Liver (tissue), 9 donors: ENCODE results near the gene HFM1. TPM values are rescaled to one million over a fixed set of nuclear protein-coding genes. Genes with fewer than 3 reads are reported as not detected.

Experiments used
- DNase-seq: peaks from one replicate; pipeline ENCODE4 v3.0.0-alpha.2; 2017; ENCODE audit warnings: low spot score
- H3K27ac ChIP-seq, 2 donors: one replicate each; pipeline ENCODE4 v1.7.0; 2013; ENCODE audit warnings: inconsistent platforms in 2 of 2, low read length in 2 of 2, control low read depth in 1 of 2, low read depth in 1 of 2, mild to moderate bottlenecking in 1 of 2
- H3K27me3 ChIP-seq, 4 donors: one replicate each; pipeline versions ENCODE4 v1.6.1 to v1.7.0; 2013; ENCODE audit warnings: low read length in 3 of 4, inconsistent platforms in 1 of 4, mild to moderate bottlenecking in 1 of 4, moderate library complexity in 1 of 4; ENCODE audit not compliant: control insufficient read depth in 4 of 4, insufficient read depth in 4 of 4
- H3K36me3 ChIP-seq, 4 donors: one replicate each; pipeline versions ENCODE4 v1.6.1 to v1.7.0; 2013; ENCODE audit warnings: low read length in 3 of 4, mild to moderate bottlenecking in 3 of 4, low read depth in 1 of 4, moderate library complexity in 1 of 4; ENCODE audit not compliant: control insufficient read depth in 4 of 4, insufficient read depth in 3 of 4
- H3K4me1 ChIP-seq, 4 donors: one replicate each; pipeline versions ENCODE4 v1.6.1 to v1.7.0; 2013; ENCODE audit warnings: low read length in 3 of 4, mild to moderate bottlenecking in 3 of 4, moderate library complexity in 1 of 4; ENCODE audit not compliant: control insufficient read depth in 4 of 4, insufficient read depth in 4 of 4
- H3K4me3 ChIP-seq, 3 donors: one replicate each; pipeline versions ENCODE4 v1.6.1 to v1.7.0; 2013; ENCODE audit warnings: low read length in 3 of 3, control low read depth in 1 of 3, low read depth in 1 of 3, mild to moderate bottlenecking in 1 of 3
- H3K9ac ChIP-seq, 2 donors: one replicate each; pipeline ENCODE4 v1.7.0; 2013; ENCODE audit warnings: low read length in 2 of 2, mild to moderate bottlenecking in 2 of 2, moderate library complexity in 2 of 2, control low read depth in 1 of 2, low read depth in 1 of 2
- H3K9me3 ChIP-seq, 4 donors: one replicate each; pipeline versions ENCODE4 v1.6.1 to v1.7.0; 2013; ENCODE audit warnings: low read length in 3 of 4; ENCODE audit not compliant: control insufficient read depth in 4 of 4
- EGR1 ChIP-seq, 2 donors: IDR thresholded peaks; 2 replicates each; pipeline ENCODE4 v1.6.1; 2016 to 2018; ENCODE audit warnings: antibody characterized with exemption in 2 of 2, low read depth in 2 of 2
- FOXA1 ChIP-seq: IDR thresholded peaks from 2 replicates; pipeline ENCODE4 v1.6.1; 2016; ENCODE audit warnings: antibody characterized with exemption
- FOXA2 ChIP-seq: IDR thresholded peaks from 2 replicates; pipeline ENCODE4 v1.6.1; 2016; ENCODE audit warnings: antibody characterized with exemption
- GABPA ChIP-seq, 2 donors: IDR thresholded peaks in 1 of 2; conservative IDR thresholded peaks in 1 of 2; 2 replicates each; pipeline ENCODE4 v1.6.1; 2016; ENCODE audit warnings: antibody characterized with exemption in 2 of 2, mild to moderate bottlenecking in 1 of 2, moderate library complexity in 1 of 2
- HNF4A ChIP-seq, 2 donors: conservative IDR thresholded peaks; 2 replicates each; pipeline ENCODE4 v1.6.1; 2016; ENCODE audit warnings: antibody characterized with exemption in 2 of 2, mild to moderate bottlenecking in 2 of 2
- HNF4G ChIP-seq: IDR thresholded peaks from 2 replicates; pipeline ENCODE4 v1.6.1; 2016; ENCODE audit warnings: antibody characterized with exemption
- JUND ChIP-seq, 2 donors: IDR thresholded peaks; 2 replicates each; pipeline ENCODE4 v1.6.1; 2016; ENCODE audit warnings: antibody characterized with exemption in 2 of 2
- MAX ChIP-seq: IDR thresholded peaks from 2 replicates; pipeline ENCODE4 v1.6.1; 2016; ENCODE audit warnings: antibody characterized with exemption
- NR2F2 ChIP-seq: IDR thresholded peaks from 2 replicates; pipeline ENCODE4 v1.6.1; 2016; ENCODE audit warnings: antibody characterized with exemption
- RAD21 ChIP-seq, 2 donors: IDR thresholded peaks; 2 replicates each; pipeline ENCODE4 v1.6.1; 2016; ENCODE audit warnings: antibody characterized with exemption in 2 of 2, mild to moderate bottlenecking in 2 of 2
- REST ChIP-seq: IDR thresholded peaks from 2 replicates; pipeline ENCODE4 v1.6.1; 2016; ENCODE audit warnings: antibody characterized with exemption, mild to moderate bottlenecking
- RXRA ChIP-seq, 2 donors: IDR thresholded peaks; 2 replicates each; pipeline ENCODE4 v1.6.1; 2017 to 2018; ENCODE audit warnings: antibody characterized with exemption in 2 of 2, mild to moderate bottlenecking in 1 of 2
- SP1 ChIP-seq: IDR thresholded peaks from 2 replicates; pipeline ENCODE4 v1.6.1; 2018; ENCODE audit warnings: antibody characterized with exemption, mild to moderate bottlenecking
- TAF1 ChIP-seq: conservative IDR thresholded peaks from 2 replicates; pipeline ENCODE4 v1.6.1; 2016; ENCODE audit warnings: antibody characterized with exemption, mild to moderate bottlenecking
- YY1 ChIP-seq: IDR thresholded peaks from 2 replicates; pipeline ENCODE4 v1.6.1; 2016; ENCODE audit warnings: antibody characterized with exemption, mild to moderate bottlenecking
- ZBTB33 ChIP-seq: IDR thresholded peaks from 2 replicates; pipeline ENCODE4 v1.6.1; 2016; ENCODE audit warnings: antibody characterized with exemption
- whole genome bisulfite sequencing: extraction: QIAGEN DNeasy Blood & Tissue Kit; methylation state at CpG from one replicate; pipeline ENCODE4 v1.1.7; 2013; 5-methylcytosine and 5-hydroxymethylcytosine counted together
- polyA plus RNA-seq, 2 donors: library from polyadenylated mRNA; stranded (reverse) in 1 of 2; unstranded in 1 of 2; fragments of 200-250 nt in 1 of 2; fragments of >200 nt in 1 of 2; fragmentation: Nextera tagmentation in 1 of 2; extraction: Ambion mirVana in 1 of 2; gene quantifications; one replicate each; pipeline versions ENCODE4 v1.2.1 to v1.2.3, GENCODE V29; 2013 to 2015
- total RNA-seq, 2 donors: library from RNA; depleted of rRNA; stranded (reverse); fragments of >200 nt; gene quantifications; one replicate each; pipeline ENCODE4 v1.2.3, GENCODE V29; 2014
- TF ChIP-seq, protein P1 (sequence below): fragments of 150-350 bp; IDR thresholded peaks from 2 replicates; pipeline ENCODE4 v1.5.1; 2017; ENCODE audit warnings: improper control_type of control experiment, low read depth, low read length; ENCODE audit not compliant: missing input control
- TF ChIP-seq, protein P2 (sequence below): IDR thresholded peaks from 2 replicates; pipeline ENCODE4 v1.6.1; 2016; ENCODE audit warnings: antibody characterized with exemption
- donor health status: healthy.
- donor health status: healthy.
- donor health status: healthy.
- donor health status: healthy.
- donor health status: healthy.

The HFM1 gene
- total and polyA plus RNA-seq, 4 donors, result 0.01 to 2.8 (median 0.29) TPM

- Histone ChIP-seq H3K36me3 (no peaks in the 10 kb centered on the region), H3K9me3 (peaks cover 0 to 6% (median 0%) of the 10 kb centered on the region in 4 donors), H3K27ac (no peak overlapping the region), H3K4me1 (no peaks in the 10 kb centered on the region), H3K9ac (no peak overlapping the region), H3K4me3 (no peak overlapping the region), H3K27me3 (no peaks in the 10 kb centered on the region)
- 91% methylated on average over 1 of the region's 1 CpG for WGBS
- TF ChIP-seq RAD21 (IDR thresholded peaks at IDR 0.05) (no peak), MAX (no peak), SP1 (no peak), TAF1 (no peak), ZBTB33 (no peak), REST (no peak), YY1 (no peak), RXRA (IDR thresholded peaks at IDR 0.05) (no peak), HNF4A (conservative IDR thresholded peaks at IDR 0.05) (no peak), JUND (IDR thresholded peaks at IDR 0.05) (no peak), NR2F2 (no peak), GABPA (IDR thresholded peaks at IDR 0.05 in 1 of 2, conservative IDR thresholded peaks at IDR 0.05 in 1 of 2) (no peak), FOXA2 (no peak), FOXA1 (no peak), EGR1 (IDR thresholded peaks at IDR 0.05; ENCODE audit: low read depth in 2 of 2) (no peak), HNF4G (no peak)
- TF ChIP-seq, protein P1, sequence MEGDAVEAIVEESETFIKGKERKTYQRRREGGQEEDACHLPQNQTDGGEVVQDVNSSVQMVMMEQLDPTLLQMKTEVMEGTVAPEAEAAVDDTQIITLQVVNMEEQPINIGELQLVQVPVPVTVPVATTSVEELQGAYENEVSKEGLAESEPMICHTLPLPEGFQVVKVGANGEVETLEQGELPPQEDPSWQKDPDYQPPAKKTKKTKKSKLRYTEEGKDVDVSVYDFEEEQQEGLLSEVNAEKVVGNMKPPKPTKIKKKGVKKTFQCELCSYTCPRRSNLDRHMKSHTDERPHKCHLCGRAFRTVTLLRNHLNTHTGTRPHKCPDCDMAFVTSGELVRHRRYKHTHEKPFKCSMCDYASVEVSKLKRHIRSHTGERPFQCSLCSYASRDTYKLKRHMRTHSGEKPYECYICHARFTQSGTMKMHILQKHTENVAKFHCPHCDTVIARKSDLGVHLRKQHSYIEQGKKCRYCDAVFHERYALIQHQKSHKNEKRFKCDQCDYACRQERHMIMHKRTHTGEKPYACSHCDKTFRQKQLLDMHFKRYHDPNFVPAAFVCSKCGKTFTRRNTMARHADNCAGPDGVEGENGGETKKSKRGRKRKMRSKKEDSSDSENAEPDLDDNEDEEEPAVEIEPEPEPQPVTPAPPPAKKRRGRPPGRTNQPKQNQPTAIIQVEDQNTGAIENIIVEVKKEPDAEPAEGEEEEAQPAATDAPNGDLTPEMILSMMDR, result no peak
- TF ChIP-seq, protein P2, sequence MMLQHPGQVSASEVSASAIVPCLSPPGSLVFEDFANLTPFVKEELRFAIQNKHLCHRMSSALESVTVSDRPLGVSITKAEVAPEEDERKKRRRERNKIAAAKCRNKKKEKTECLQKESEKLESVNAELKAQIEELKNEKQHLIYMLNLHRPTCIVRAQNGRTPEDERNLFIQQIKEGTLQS, result no peak
- no peak for DNase-seq
Measured at GRCh38 chr1:91307784-91308409, 96.7 kb downstream of the HFM1 start.
